Stimulated activated CD4-positive, alpha-beta T cell treated with anti-CD3 and anti-CD28 coated beads, Interleukin-12 subunit alpha, Interleukin-12 subunit beta, amount 100 ng/mL, for 24 hours (primary cell): Measurements from ENCODE around the gene TRIM47.
A peak's percentile ranks its signal among the peaks of the same experiment; 100 is the strongest.

Source experiments
- DNase-seq, 2 experiments: peaks; one replicate each; pipeline ENCODE4 v3.0.0-alpha.2; 2020; ENCODE audit warnings: low read depth in 2 of 2

TRIM47 gene

GRCh38 chr17:75909051-75909811 is 30.9 kb upstream of the TRIM47 start:
- no peak for DNase-seq

DNA sequence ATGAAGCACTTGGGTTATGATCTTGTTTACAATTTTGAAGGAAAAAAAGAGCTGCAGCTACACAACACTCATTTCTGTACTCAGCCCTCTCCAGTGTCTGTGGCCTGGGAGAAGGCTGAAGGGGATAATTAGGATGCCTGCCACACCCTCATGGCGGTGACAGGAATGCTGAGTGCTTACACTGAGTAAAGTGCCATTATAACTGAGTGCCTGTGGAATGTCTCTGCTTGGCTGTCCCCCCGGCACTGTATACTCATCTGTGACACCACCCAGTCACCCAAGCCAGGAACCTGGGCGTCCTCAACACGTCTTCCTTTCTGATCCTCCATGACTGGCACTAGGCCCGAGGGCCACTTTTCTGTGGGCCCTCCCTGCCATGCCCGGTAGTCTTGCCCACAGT is 29.8 kb upstream of the TRIM47 start:
- no peak for DNase-seq

DNA sequence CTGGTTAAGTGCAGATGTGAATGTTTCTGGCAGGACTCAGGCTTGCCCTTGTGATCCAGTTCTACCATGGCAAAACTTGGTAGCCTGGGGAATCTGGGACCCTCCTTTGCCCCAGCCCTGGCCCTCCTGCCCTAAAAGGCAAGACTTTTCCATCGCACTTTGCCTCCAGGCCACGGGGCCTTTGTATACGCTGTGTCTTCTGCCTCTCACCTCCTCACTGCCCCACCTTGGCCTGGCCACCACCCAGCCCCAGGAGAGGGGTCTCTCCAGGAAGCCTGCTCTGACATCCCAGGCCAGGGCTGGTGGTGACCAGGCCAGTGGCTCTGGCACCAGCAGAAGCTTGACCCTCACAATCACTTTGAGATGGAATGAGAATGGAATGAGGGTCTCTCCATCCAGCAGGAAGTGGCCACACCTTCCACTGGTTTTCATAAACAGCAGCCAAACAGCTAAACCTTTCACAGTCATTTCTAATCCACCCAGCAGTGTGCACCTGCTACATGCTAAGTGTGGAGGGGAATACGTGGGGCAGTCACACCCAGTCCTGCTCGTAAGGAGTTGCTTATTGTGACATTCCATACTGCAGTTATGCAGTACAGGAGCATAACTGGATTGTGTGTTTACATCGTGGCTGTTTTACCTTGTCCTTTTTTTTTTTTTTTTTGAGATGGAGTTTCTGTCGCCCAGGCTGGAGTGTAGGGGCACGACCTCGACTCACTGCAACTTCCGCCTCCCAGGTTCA is 27.9 kb upstream of the TRIM47 start:
- DNase-seq, result no peak

DNA sequence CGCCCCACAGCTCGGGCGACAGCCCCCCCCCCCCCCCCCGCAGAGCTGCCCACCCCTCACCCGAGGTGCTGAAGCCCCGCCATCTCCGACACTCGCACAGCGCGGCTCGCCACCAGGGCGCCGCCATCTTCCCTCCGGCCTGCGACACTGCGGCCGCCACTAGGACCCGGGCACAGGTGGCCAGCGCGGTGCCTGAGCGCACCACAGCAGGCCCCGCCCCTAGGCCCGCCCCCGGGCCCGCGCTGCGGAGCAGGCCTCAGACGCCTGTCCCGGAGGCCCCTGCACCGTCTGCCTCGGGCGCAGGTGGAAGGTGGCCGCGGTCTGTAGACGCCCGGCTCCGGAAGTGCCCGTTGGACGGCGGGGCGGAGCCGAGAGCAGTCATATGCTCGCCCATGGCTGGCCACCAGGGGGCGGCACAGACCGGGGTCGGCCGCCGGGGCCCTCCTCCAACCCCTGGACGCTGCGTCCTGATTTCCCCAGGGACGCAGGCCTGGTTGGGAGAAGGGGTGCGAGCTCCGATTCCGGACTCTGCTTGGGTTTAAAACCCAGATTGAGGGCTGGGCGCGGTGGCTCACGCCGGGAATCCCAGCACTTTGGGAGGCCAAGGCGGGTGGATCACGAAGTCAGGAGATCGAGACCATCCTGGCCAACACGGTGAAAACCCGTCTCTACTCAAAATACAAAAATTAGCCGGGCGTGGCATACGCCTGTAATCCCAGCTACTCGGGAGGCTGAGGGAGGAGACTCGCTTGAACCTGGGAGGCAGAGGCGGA is 26.6 kb upstream of the TRIM47 start, which contains the start of gene MRPL38:
Gene MRPL38, minus strand, starts transcription at position 136 of the 773 bp plus-strand sequence. Its CDS starts 9 bp downstream, at position 127.
- peak; percentile 87 to 91 for DNase-seq

DNA sequence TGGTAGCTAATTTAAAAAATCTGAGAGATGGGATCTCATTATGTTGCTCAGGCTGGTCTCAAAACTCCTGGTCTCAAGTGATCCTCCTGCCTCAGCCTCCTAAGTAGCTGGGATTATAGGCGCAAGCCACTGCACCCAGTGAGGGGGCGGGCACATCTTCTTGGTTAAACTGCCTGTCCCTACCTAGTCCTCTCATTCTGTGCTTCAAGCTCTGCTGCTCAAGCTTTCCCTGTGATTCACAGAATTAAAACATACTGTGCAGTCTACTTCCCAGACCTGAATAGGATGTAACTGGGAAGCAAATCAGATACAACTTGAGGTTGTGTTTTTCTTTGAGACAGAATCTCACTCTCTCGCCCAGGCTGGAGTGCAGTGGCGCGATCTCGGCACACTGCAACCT is 24.0 kb upstream of the TRIM47 start:
- no peak for DNase-seq

GRCh38 chr17:75901727-75902126 is 23.3 kb upstream of the TRIM47 start:
- DNase-seq, result no peak

GRCh38 chr17:75900691-75901533 is 22.5 kb upstream of the TRIM47 start:
- DNase-seq, result no peak

DNA sequence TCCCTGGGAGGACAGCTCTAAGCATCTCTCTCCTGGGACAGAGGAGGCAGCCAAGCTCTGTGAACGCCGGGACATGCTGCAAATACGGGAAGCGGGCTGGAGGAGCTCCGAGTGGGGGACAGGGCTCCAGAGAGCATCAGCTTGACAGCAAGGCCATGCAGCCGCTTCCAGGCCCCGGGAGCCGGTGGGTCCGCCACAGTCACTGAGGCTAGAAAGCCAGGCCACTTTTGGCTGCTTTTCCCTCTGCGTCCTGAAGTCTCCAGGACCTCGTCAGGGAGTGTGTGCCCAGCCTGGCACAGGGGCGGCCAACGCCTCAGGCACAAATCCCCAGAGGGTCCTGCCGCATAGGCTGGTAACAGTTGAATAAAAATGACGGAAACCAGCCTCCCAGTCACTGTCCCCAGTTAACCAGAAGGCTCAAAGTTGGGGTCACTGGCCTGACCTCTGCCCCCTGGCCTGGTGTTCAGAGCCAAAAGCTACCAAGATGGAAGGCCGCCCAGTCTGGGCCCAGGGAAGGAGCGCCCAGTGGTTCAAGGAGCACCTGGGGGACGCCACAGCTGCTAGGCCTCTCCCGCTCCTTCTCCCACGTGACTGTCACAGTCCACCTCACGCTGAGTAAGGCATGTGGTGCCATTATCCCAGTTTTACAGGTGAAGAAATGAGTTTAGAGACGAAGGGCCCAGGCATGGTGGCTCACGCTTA is 21.5 kb upstream of the TRIM47 start:
- no peak for DNase-seq

DNA sequence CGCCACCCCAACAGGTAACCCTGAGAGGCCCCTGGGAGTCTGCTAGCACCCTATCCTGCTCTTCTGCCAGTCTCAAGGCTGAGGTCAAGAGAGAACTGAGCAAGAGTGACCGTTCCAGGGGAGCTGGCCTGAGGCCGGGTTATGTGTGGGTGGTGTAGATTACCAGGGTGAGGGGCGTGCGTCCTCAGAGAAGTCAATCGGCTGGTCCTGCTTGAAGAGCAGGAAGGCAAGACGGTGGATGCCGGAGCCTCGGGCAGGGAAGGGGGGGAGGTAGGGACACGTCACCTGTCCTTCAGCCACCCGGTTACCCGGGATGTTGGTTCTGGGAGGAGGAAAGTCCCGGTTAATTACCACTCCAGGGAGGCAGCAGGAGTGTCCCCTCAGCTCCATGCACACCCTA is 21.0 kb upstream of the TRIM47 start:
- no peak for DNase-seq

GRCh38 chr17:75898791-75899190 is 20.4 kb upstream of the TRIM47 start:
- DNase-seq, result no peak

DNA sequence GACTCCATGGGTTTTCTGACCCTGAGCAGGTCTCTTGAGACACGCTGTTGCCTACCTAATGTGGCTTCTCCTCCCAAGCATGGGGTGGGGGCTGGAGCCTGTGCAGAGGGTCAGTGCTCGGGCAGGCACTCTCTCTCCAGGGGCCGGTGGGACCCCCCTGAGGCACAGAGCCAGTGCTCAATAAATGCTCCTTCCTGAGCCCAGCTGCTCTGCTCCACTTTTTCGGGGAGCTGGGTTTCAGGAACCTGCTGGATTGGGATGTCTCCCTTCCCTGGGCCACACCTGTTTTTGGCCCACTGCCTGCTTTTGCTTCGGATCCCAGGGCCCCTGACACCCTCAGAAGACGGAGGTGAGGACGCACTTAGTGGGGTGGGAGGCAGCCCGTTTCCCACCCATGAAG is 19.7 kb upstream of the TRIM47 start:
- no peak for DNase-seq

DNA sequence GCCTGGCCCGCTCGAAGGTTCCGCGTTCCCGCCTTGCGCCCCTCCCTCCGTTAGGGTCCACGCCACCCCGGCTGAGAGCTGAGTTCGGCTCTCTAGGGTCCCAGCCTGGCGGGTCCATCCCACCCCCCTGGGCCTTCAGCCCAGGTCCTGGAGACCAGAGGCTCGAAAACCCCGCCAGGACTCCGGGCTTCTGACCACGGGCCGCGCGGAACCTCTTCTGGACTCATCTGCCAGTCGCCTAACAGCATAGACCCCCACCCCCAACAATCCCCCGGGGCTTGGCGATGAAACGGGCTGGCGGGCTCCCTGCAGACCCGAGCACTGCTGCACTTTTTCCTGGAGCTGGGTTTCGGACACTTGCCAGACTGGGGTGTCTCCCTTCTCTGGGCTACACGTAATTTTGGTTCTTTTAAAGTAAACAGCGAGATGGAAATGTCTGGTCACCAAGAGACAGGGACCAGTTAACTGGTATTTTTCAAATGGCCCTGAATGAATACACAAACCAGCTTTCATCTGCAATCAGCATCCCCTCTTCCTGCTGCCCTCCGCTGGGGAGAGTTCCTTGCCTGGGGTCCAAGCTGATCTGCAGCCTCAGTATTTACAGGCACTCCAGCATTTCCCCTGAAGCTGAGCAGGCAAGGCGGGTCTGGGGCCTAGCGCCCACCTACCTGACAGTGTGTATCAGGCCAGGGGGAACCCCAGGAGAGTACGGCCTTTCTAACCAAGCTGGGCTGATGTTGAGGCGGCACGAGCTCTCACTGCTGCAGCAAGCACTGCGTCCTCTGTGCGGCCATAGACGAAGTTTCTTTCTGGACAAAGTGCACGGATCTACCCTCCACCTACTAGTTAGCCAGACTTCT is 19.0 kb upstream of the TRIM47 start:
- DNase-seq, result no peak

DNA sequence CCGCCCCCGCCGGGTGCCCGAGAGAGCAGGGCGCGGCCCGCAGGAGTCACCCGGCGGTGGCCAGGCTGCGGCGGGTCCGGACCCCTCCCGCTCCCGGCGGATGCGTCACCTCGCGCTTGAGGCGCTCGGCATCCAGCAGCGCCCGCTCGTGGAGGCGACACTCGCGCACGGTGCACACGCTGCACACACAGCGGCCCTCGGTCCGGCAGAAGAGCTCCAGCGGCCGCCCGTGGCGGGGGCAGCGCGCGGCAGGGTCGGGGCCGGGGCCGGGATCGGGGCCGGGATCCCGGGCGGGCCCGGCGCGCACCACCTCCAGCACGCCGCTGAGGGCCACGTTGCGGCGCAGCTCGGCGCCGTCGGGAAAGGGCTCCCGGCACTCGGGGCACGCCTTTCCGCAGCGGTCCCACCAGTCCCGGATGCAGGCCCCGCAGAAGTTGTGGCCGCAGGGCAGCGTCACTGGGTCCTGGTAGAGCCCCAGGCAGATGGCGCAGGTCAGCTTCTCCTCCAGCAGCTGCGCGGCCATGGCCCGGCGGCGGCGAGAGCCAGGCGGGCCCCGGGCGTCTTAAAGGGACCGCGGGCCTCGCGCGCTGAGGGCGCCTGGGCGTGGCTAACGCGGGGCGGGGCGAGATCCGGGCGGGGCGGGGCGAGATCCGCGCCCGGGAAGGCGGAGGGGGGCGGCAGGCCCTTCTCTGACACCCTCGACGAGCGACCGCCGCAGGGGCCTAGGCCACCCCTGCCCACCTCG is 18.2 kb upstream of the TRIM47 start, which contains the start of gene TRIM65:
Gene TRIM65, minus strand, starts transcription at position 537 of the 745 bp plus-strand sequence. Its CDS starts 14 bp downstream, at position 523.
- peak; percentile 67 to 69 for DNase-seq

DNA sequence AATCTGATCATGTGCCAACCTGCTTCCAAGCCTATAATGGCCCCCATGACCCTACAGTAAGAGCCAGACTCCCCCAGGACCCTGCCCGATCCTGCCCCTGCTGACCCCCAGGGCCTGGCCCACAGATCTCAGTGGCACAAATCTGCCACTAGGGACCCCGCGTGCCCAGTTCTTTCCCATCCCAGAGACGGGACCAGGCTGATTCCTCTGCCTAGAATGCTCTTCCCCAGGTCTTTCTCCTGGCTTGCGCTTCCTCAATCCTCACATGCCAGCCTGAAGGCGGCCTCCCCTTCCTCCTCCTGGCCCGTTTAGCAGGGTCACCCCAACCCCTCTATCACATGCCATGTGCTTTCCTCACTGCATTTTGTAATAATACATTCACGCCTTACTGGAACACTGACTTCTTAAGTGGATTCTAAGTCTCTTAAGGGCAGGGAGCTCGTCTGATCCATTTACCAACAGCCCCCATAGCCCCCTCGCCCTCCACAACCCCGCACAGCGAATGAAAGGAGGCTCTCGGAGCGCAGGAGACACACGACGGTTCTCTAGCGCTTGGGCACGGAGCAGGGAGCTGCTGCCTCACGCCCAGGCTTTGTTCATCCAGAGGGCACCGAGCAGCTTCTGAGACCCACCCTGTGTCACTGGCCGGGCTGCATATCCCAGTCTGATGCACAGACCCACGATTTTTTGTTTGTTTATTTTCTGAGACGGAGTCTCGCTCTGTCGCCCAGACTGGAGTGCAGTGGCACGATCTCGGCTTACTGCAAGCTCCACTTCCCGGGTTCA is 17.2 kb upstream of the TRIM47 start:
- DNase-seq, result no peak

DNA sequence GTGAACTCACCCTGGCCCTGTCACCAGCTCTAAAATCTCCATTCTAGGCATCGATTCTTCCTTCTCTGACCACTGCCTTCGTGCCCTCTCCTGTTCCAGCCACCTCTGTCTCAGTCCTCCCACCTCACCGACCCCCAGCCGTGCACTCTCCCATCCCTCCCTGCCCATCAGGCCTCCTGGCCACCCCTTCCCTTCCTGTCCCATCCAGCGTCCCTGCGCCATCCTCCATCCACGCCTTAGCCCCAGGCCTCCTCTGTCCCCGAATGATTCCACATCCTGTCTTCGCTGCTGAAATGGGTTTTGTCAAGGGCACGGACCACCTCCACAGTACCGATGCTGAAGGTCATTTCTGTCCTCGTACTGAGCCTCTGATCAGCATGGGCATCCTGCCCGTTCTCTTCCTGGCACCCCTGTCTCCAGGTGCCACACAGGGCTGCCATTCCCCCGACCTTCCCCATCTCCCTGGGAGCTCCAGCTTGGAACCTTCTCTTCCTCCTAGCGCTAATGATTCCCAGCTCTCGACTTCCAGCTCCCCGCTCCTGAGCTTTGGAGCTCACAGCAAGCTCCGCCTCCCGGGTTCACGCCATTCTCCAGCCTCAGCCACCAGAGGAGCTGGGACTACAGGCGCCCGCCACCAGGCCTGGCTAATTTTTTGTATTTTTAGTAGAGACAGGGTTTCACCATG is 15.8 kb upstream of the TRIM47 start:
- DNase-seq, result no peak

- no peak for DNase-seq
Measured at GRCh38 chr17:75893305-75894048, 15.1 kb upstream of the TRIM47 start.
